ENCODE results near the gene CDCA5.

CDCA5 gene

DNA sequence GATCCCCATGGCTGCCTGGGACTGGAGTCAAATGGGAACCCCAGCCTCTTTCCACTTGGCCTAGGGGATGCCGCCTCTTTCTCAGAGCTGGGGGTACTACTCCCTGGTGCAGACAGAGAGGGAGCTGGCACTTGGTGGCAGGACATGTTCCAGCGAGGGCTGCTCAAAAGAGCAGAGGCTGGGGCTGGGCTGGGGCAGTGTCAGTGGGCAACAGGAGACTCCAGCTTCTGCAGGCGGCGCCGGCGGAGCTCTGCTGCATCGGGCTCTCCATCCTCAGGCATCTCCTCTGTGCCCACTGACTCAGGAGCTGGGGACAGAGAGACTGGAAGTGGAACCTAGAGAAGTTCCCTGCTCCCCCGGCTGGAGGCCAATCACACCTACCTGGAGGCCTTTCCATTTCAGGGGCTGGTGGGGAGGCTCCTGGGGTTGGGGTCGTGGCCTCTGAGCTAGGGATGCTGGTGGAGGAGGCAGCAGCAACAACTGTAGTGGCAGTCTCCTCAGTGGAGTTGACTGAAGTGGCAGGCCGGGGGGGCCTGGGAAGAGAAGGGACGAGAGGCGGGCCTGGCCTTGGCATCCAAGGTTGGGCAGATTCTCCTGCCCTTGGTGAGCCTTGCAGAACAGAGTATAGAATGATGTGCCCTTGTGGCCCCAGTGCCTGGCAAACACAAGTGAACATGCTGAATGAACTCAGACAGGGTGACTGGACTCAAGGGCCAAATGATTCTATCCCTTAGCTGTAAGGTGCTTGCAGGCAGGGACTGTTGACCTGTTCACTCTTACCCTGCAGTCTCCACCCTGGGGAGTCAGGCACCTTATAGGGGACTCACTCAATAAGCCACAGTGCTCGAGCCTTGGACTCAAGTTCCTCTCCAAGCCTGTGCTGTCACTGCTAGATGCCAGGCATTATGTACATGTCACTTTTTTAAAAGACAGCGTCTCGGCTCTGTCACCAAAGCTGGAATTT is 44.6 kb upstream of the CDCA5 start:
- Histone ChIP-seq H4K91ac (ENCODE audit: low read depth, low read length, poor library complexity) (no peak overlapping the region), H3K27me3 (ENCODE audit: control insufficient read depth in 3 of 3, insufficient read depth in 3 of 3, low read depth in 1 of 3, low read length in 3 of 3) (no peaks in the 10 kb centered on the region), H3K4me1 (ENCODE audit: control insufficient read depth in 2 of 2, insufficient read depth in 1 of 2, low read depth in 1 of 2, low read length in 2 of 2) (peaks cover 5 to 6% of the 10 kb centered on the region in 2 donors), H3K14ac (ENCODE audit: low read length) (no peak overlapping the region), H2BK15ac (ENCODE audit: low read length) (no peak overlapping the region), H2BK120ac (ENCODE audit: low read depth, low read length) (no peak overlapping the region), H2BK12ac (ENCODE audit: low read length) (no peak overlapping the region), H3K4me3 (ENCODE audit: low read length in 2 of 2) (no peak overlapping the region), H3K79me1 (ENCODE audit: low read depth, low read length) (peaks cover 14% of the 10 kb centered on the region), H2AK5ac (ENCODE audit: low read depth, low read length) (no peak overlapping the region), H3K18ac (ENCODE audit: low read length) (no peak overlapping the region), H3K9me3 (replicated peaks in 1 of 2; ENCODE audit: control insufficient read depth in 2 of 2, insufficient read depth in 1 of 2, low read depth in 1 of 2, low read length in 2 of 2) (no peaks in the 10 kb centered on the region), H3K9ac (ENCODE audit: low read depth, low read length, poor library complexity) (no peak overlapping the region), H3K4me2 (ENCODE audit: insufficient read depth, low read length, poor library complexity, severe bottlenecking) (no peak overlapping the region), H3K23ac (ENCODE audit: low read depth, low read length, poor library complexity) (no peak overlapping the region), H3K36me3 (replicated peaks in 1 of 2; ENCODE audit: control insufficient read depth in 2 of 2, insufficient read depth in 2 of 2, low read length in 2 of 2) (peaks cover 71 to 91% of the 10 kb centered on the region in 2 donors), H3K27ac (replicated peaks; ENCODE audit: low read length) (no peak overlapping the region), H2AFZ (ENCODE audit: low read length) (no peak overlapping the region), H3K4ac (ENCODE audit: low read length) (no peak overlapping the region), H4K8ac (ENCODE audit: low read depth, low read length) (no peak overlapping the region), H2BK5ac (ENCODE audit: low read length) (no peak overlapping the region)
- no peak for DNase-seq (ENCODE audit: low spot score)
- no CpG with 5 or more reads among the region's 15 CpGs for WGBS, 2 donors (ENCODE audit: extremely low coverage in 2 of 2, insufficient read length in 2 of 2, insufficient replicate concordance in 1 of 2)

DNA sequence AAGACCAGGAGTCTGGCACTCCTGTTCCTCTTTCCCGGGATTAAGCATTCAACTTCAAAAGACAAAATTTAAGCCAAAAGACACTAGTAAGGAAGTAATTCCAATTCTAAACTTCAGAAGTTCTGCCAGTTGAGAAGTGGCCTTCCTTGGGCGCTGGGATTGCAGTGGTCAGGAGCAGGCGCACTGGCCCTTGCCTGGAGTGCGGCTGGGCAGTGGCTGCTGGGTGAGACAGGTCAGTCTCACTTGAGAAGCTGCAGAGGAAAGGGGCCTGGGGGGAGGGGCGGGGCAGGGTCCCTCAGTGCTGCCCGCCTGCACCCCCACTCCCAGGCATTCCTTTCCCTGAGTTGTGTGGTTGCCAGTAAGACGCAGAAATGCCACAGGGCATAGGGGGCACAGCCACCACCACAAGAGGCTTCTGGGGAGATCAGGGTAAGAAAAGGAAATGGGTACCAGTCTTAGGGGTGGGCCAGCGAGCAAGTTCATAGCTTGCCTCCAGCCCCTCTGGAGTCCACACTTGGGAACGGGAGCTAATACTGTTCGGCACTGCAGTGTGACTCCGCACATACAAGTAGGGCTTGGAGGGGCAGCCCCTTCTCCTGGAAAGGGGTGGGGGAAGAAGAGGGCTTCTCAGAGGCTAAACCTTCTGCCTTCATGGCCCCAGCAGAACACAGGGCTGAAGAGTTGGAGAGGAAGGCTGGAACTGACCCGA is 43.8 kb upstream of the CDCA5 start:
- H2AK5ac ChIP-seq (ENCODE audit: low read depth, low read length) = no peak overlapping the region

DNA sequence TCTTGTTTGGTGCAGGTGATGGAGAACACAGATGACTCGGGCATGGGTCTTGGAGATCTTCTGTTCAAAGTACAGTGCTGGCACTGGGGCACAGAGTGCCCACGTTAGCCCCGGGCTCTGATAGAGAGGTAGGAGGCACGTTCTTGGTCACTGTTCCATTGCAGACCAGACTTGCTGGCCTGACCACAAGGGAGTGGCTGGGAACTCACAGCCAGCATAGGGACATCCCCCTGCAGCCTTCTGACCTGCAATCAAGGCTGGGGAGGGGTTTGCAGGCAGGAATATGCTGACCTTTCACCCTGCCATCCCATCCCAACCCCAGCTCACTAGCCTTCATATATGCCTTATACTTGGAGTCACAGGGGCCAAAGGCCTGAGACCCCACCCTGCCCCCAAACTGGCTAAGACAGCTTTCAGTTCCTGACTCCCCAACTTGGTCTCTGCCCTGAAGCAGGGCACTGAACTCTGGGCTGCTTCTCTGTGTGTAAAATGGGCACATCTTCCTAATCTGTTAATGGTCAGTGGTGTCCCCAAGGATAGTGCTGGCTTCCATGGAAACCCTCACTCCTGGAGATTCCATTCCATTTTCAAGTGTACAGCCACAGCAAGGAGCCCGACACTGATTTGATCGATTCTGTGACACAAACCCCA is 42.9 kb upstream of the CDCA5 start:
- Histone ChIP-seq H2AK5ac (ENCODE audit: low read depth, low read length) (no peak overlapping the region), H2BK12ac (ENCODE audit: low read length) (no peak overlapping the region), H3K4me1 (ENCODE audit: control insufficient read depth in 2 of 2, insufficient read depth in 1 of 2, low read depth in 1 of 2, low read length in 2 of 2) (peaks cover 0 to 5% of the 10 kb centered on the region in 2 donors), H2BK15ac (ENCODE audit: low read length) (no peak overlapping the region), H2AFZ (ENCODE audit: low read length) (no peak overlapping the region), H2BK120ac (ENCODE audit: low read depth, low read length) (no peak overlapping the region), H3K9ac (ENCODE audit: low read depth, low read length, poor library complexity) (no peak overlapping the region), H3K79me1 (ENCODE audit: low read depth, low read length) (peaks cover 3% of the 10 kb centered on the region), H4K8ac (ENCODE audit: low read depth, low read length) (no peak overlapping the region), H3K9me3 (replicated peaks in 1 of 2; ENCODE audit: control insufficient read depth in 2 of 2, insufficient read depth in 1 of 2, low read depth in 1 of 2, low read length in 2 of 2) (no peaks in the 10 kb centered on the region), H3K27ac (replicated peaks; ENCODE audit: low read length) (no peak overlapping the region), H3K27me3 (ENCODE audit: control insufficient read depth in 3 of 3, insufficient read depth in 3 of 3, low read depth in 1 of 3, low read length in 3 of 3) (no peaks in the 10 kb centered on the region), H3K4me2 (ENCODE audit: insufficient read depth, low read length, poor library complexity, severe bottlenecking) (no peak overlapping the region), H3K4me3 (ENCODE audit: low read length in 2 of 2) (peak overlapping the region in 1 of 2 donors; percentile 12), H2BK5ac (ENCODE audit: low read length) (no peak overlapping the region), H3K23ac (ENCODE audit: low read depth, low read length, poor library complexity) (no peak overlapping the region), H3K18ac (ENCODE audit: low read length) (no peak overlapping the region), H4K91ac (ENCODE audit: low read depth, low read length, poor library complexity) (no peak overlapping the region), H3K36me3 (replicated peaks in 1 of 2; ENCODE audit: control insufficient read depth in 2 of 2, insufficient read depth in 2 of 2, low read length in 2 of 2) (peaks cover 59 to 80% of the 10 kb centered on the region in 2 donors), H3K4ac (ENCODE audit: low read length) (no peak overlapping the region), H3K14ac (ENCODE audit: low read length) (no peak overlapping the region)
- no peak for DNase-seq (ENCODE audit: low spot score)
- WGBS, 2 donors (ENCODE audit: extremely low coverage in 2 of 2, insufficient read length in 2 of 2, insufficient replicate concordance in 1 of 2) = no CpG with 5 or more reads among the region's 6 CpGs

More for the DNA sequence above, 43.8 kb upstream of the CDCA5 start:
- no peak overlapping the region for H2BK15ac ChIP-seq (ENCODE audit: low read length)
- no peak overlapping the region for H4K91ac ChIP-seq (ENCODE audit: low read depth, low read length, poor library complexity)
- no peaks in the 10 kb centered on the region for H3K27me3 ChIP-seq (ENCODE audit: control insufficient read depth in 3 of 3, insufficient read depth in 3 of 3, low read depth in 1 of 3, low read length in 3 of 3)
- H3K4ac ChIP-seq (ENCODE audit: low read length) = no peak overlapping the region
- H3K79me1 ChIP-seq (ENCODE audit: low read depth, low read length) = peaks cover 7% of the 10 kb centered on the region
- no peak overlapping the region for H2BK12ac ChIP-seq (ENCODE audit: low read length)
- H4K8ac ChIP-seq (ENCODE audit: low read depth, low read length) = no peak overlapping the region
- H3K9me3 ChIP-seq (replicated peaks in 1 of 2; ENCODE audit: control insufficient read depth in 2 of 2, insufficient read depth in 1 of 2, low read depth in 1 of 2, low read length in 2 of 2) = no peaks in the 10 kb centered on the region
- H3K9ac ChIP-seq (ENCODE audit: low read depth, low read length, poor library complexity) = no peak overlapping the region
- no peak overlapping the region for H3K18ac ChIP-seq (ENCODE audit: low read length)
- DNase-seq (ENCODE audit: low spot score) = no peak
- peaks cover 67 to 89% of the 10 kb centered on the region in 2 donors for H3K36me3 ChIP-seq (replicated peaks in 1 of 2; ENCODE audit: control insufficient read depth in 2 of 2, insufficient read depth in 2 of 2, low read length in 2 of 2)
- H2BK120ac ChIP-seq (ENCODE audit: low read depth, low read length) = no peak overlapping the region
- H3K4me1 ChIP-seq (ENCODE audit: control insufficient read depth in 2 of 2, insufficient read depth in 1 of 2, low read depth in 1 of 2, low read length in 2 of 2) = peaks cover 0 to 5% of the 10 kb centered on the region in 2 donors
- no peak overlapping the region for H3K4me3 ChIP-seq (ENCODE audit: low read length in 2 of 2)
- H3K23ac ChIP-seq (ENCODE audit: low read depth, low read length, poor library complexity) = no peak overlapping the region
- no peak overlapping the region for H2AFZ ChIP-seq (ENCODE audit: low read length)
- H3K14ac ChIP-seq (ENCODE audit: low read length) = no peak overlapping the region
- no peak overlapping the region for H3K27ac ChIP-seq (replicated peaks; ENCODE audit: low read length)
- H3K4me2 ChIP-seq (ENCODE audit: insufficient read depth, low read length, poor library complexity, severe bottlenecking) = no peak overlapping the region
- no CpG with 5 or more reads among the region's 12 CpGs for WGBS, 2 donors (ENCODE audit: extremely low coverage in 2 of 2, insufficient read length in 2 of 2, insufficient replicate concordance in 1 of 2)
- H2BK5ac ChIP-seq (ENCODE audit: low read length) = no peak overlapping the region

Measured in neuronal stem cell (in vitro differentiated cells).